Brain microvascular endothelial cell (primary cell): ENCODE results near the gene FLRT1.

Source experiments
- DNase-seq: peaks from one replicate; pipeline ENCODE4 v3.0.0-alpha.2; 2020
- H3K27ac ChIP-seq: fragments of 250-450 bp; sonication (Bioruptor Pico); 2 replicates; pipeline ENCODE4 v1.5.1; 2020; ENCODE audit warnings: mild to moderate bottlenecking, moderate library complexity
- H3K27me3 ChIP-seq: fragments of 250-450 bp; sonication (Bioruptor Pico); replicated peaks from 2 replicates; pipeline ENCODE4 v1.5.1; 2020; ENCODE audit warnings: mild to moderate bottlenecking
- H3K36me3 ChIP-seq: fragments of 250-450 bp; sonication (Bioruptor Pico); replicated peaks from 2 replicates; pipeline ENCODE4 v1.5.1; 2020; ENCODE audit warnings: mild to moderate bottlenecking
- H3K4me3 ChIP-seq: 2 replicates; pipeline ENCODE4 v1.5.1; 2011; ENCODE audit warnings: low read depth, mild to moderate bottlenecking, control low read depth, low read length, moderate library complexity
- CTCF ChIP-seq: IDR thresholded peaks from 2 replicates; pipeline ENCODE4 v1.5.1; 2011; ENCODE audit warnings: low read depth, mild to moderate bottlenecking, moderate library complexity, low read length, control low read depth, inconsistent platforms; ENCODE audit errors: missing control alignments
- in situ Hi-C: cut with HindIII; loops from 2 replicates; pipeline ENCODE4 v1.10.0; 2017; ENCODE audit warnings: low sequenced_read_pairs, low pct_ligation_motif_present

Gene FLRT1

GRCh38 chr11:64053699-64054098 is 18.0 kb downstream of the FLRT1 start:
- in situ Hi-C loops: no loop called here
- TF ChIP-seq CTCF: no peak
- peak; percentile 5 for DNase-seq
- H3K36me3 ChIP-seq: no peaks in the 10 kb centered on the region
- no peaks in the 10 kb centered on the region for H3K27me3 ChIP-seq
- H3K4me3 ChIP-seq: no peak overlapping the region
- no peak overlapping the region for H3K27ac ChIP-seq

GRCh38 chr11:64055077-64055476 is 19.3 kb downstream of the FLRT1 start:
- DNase-seq: no peak

DNA sequence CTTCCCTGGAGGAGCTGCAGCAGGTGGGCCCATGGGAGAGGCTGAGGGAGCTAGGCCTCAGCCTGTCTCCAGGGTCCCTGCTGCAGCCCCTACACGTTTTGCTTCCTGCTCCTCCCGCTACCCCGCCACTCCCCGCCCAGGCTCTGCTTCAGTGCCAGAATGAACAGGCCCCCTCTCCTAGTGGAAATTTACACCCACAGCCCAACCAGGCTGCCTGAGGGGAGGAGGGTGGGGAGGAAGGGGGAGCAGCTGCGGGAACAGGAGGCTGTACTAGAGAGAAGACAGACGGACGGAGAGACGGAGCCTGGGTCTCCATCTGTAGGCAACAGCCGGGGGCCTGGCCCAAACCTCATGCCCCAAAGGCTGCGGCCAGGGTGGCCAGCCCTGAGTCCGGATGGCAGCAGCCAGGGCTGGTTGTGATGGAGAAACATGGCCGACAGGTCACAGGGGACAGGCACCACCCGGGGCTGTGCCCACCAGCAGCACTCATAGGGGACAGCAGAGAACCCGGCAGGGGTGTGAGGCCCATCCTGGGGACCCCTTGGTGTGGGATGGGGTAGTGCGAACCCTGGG is 20.6 kb downstream of the FLRT1 start:
- peaks cover 1% of the 10 kb centered on the region for H3K27me3 ChIP-seq
- no peak for TF ChIP-seq CTCF
- in situ Hi-C loops: no loop called here
- no peak for DNase-seq
- no peak overlapping the region for H3K27ac ChIP-seq
- H3K4me3 ChIP-seq: no peak overlapping the region
- H3K36me3 ChIP-seq: no peaks in the 10 kb centered on the region

More at GRCh38 chr11:64055077-64055476, 19.3 kb downstream of the FLRT1 start:
- Histone ChIP-seq H3K27me3 (no peaks in the 10 kb centered on the region), H3K4me3 (no peak overlapping the region), H3K27ac (no peak overlapping the region), H3K36me3 (no peaks in the 10 kb centered on the region)
- no peak for TF ChIP-seq CTCF
- in situ Hi-C loops: no loop called here

DNA sequence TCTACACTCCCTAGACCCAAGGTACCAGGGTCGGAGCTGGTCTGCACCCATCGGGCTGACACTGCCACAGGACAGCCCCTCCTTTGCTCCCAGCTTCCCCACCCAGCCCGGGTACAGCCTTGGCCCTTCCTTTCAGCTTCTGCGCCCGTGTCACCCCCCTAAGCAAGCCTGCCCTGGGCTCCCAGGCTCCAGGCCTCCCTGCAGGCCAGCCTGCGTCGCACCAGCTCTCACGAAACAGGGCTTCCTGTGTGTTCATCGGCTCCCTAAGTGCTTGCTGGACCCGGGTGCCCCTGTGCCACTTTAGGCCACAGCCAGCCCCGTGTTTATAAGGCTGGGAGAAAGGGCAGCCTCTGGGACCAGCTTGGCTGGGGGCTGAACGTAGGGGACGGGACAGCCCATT is 21.1 kb downstream of the FLRT1 start:
- no peaks in the 10 kb centered on the region for H3K36me3 ChIP-seq
- no peak overlapping the region for H3K27ac ChIP-seq
- in situ Hi-C loops: no loop called here
- H3K27me3 ChIP-seq: peaks cover 2% of the 10 kb centered on the region
- no peak overlapping the region for H3K4me3 ChIP-seq
- TF ChIP-seq CTCF: no peak
- DNase-seq: no peak

- no peak for DNase-seq
- H3K4me3 ChIP-seq: no peak overlapping the region
- no peak overlapping the region for H3K27ac ChIP-seq
- peaks cover 2% of the 10 kb centered on the region for H3K27me3 ChIP-seq
- TF ChIP-seq CTCF: no peak
- H3K36me3 ChIP-seq: no peaks in the 10 kb centered on the region
- in situ Hi-C loops: no loop called here
Measured at GRCh38 chr11:64057890-64058289, 22.2 kb downstream of the FLRT1 start.

DNA sequence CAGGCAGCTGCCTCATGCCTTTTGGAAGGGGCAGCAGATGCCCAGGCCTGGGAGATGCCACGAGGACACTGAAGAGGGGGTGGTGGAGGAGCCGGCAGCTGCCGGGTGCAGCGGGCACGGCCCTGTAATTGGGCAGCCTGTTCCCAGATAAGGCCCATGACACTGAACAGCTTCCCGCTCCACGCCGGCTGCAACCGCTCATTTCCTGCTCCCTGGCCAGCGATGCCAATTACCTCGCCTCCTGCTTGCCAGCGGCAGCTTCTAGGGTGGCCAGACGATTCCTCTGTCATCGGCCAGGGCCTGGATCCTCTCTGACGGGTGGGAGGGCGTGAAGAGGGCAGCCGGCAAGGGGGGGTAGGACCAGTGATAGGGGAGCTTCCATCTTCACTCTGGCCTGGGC is 22.8 kb downstream of the FLRT1 start:
- no peaks in the 10 kb centered on the region for H3K36me3 ChIP-seq
- no peak for DNase-seq
- H3K27me3 ChIP-seq: peaks cover 2% of the 10 kb centered on the region
- no peak overlapping the region for H3K27ac ChIP-seq
- no peak overlapping the region for H3K4me3 ChIP-seq
- TF ChIP-seq CTCF: no peak
- in situ Hi-C loops: no loop called here
